Measurements from ENCODE around the gene CDIPT.

The CDIPT gene

DNA sequence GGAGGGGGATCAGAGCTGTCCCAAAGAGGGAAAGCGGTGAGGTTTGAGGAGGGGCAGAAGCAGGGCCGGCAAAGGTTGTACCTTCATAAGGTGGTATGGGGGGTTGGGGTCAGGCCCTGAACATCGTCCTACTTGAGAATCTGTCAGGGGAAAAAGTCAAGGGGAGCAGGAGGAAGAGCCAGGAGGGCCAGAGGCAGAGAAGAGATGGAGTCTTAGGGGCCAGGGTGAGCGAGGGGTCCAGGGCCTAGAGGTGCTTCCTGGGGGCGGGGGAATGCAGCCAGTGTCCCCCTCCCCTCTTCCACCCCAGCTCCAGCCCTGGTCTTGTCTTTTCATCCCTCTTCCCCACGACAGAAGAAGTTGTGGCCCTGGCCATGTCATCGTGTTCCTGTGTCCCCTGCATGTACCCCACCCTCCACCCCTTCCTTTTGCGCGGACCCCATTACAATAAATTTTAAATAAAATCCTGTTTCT lies 52.3 kb downstream of the CDIPT start:
- DNase-seq (ENCODE audit: low read depth), result no peak

GRCh38 chr16:29809850-29810698 lies 53.0 kb downstream of the CDIPT start:
- DNase-seq (ENCODE audit: low read depth), result no peak

DNA sequence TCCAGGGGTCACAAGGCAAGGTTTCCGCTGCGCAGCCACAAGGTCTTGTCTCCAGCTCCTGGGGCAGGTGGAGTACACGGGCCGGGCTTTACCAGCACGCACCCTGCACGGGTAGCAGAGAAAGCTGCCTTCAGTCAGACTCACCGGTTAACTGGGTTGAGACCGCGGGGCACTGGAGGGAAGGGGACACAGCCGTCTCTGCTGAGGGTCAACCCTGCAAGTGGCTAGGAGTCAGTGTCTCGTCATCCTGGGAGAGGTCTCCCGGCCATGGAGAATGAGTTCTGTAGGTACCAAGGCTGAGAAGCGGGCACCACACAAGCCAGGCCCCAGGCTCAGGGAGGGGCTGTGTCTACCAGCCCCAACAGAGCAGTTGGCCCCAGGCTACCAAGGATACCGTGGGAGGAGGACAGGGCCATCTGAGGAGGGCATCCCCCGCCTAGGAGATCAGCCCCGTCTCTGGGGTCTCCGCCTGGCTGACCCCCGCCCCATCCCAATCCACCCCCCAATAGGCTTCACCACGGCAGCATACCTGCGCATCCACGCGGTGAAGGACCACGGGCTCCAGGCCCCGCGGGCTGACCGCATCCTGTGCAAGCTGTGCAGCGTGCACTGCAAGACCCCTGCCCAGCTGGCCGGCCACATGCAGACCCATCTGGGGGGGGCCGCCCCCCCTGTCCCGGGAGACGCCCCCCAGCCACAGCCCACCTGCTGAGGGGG lies 53.8 kb downstream of the CDIPT start:
- DNase-seq (ENCODE audit: low read depth), result no peak

Measured in stromal cell of bone marrow (primary cell).